HG03039 (cell line): ENCODE measurements around the gene ZMYM4.
A peak's percentile ranks its signal among the peaks of the same experiment; 100 is the strongest.
"Not testable (repeated sequence)": the region's sequence is repeated elsewhere in the genome, so short reads cannot be mapped to it uniquely, and the experiment has no call there.

Source experiments
- ATAC-seq: cut with Tn5 transposase; IDR thresholded peaks from one replicate; pipeline ENCODE4 v1.9.1; 2021; ENCODE audit warnings: mild to moderate bottlenecking, moderate library complexity; ENCODE audit not compliant: unreplicated experiment

Gene ZMYM4

DNA sequence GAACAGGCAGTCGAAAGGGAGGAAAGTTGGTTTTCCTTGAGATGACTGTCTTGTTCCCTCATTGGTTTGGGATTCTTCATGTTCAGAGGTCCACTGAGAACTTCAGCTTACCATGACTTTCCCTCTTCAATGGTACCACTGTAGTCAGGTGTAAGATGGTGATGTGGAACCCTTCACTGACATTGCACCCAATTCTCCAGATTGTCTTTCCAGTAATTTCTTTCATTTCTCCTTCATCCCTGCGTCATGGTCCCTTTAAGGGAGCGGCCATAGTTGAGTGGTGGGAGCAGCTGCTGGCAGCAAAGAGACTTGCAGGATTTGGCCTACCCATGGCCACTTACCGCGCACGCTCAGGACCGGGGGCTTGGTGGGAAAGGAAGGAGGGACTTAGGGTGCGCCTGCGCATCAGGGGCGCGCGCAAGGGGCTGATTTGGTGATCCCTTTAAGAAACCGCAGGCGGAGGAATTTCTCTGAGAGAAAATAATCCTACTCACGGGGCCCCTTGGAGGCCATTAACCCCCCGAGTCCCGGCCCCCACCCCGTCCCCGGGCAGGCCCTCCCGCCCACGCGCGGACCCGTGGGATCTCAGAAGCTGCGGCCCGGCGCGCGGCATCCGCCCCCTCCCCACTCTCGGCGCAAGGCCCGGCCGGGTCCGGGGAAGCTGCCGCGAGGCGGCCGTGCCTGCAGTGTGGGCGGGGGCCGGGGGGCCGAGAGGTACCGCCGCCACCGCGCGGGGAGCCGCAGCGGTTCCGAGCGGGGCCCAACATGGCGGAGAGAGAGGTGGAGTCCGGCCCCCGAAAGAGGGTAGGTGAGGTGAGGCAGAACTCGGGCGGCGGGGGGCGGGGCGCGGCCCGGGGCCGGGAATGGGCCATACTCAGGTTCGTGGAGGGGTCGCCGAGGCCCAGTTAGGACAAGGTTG lies at the start of gene ZMYM4:
TSS of gene ZMYM4 (plus strand) at position 428 of the 919 bp plus-strand sequence. CDS start at position 766, 338 bp downstream.
- peak; percentile 79 for ATAC-seq

DNA sequence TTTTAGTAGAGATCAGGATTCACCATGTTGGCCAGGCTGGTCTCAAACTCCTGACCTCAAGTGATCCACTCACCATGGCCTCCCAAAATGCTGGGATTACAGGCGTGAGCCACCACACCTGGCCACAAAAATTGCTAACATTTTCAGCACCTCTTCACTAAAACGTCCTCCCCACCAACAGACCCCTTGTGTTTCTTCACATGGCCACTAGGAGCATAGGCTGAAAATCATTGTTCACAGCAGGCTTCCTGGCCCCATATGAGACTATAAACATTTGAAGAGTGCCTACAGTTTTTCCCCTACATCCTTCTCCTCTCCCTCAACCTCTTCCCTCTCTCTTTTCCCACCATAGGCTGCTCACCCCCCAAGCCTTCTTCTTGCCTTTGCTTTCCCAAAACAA lies 47.5 kb upstream of the ZMYM4 start:
- no peak for ATAC-seq

DNA sequence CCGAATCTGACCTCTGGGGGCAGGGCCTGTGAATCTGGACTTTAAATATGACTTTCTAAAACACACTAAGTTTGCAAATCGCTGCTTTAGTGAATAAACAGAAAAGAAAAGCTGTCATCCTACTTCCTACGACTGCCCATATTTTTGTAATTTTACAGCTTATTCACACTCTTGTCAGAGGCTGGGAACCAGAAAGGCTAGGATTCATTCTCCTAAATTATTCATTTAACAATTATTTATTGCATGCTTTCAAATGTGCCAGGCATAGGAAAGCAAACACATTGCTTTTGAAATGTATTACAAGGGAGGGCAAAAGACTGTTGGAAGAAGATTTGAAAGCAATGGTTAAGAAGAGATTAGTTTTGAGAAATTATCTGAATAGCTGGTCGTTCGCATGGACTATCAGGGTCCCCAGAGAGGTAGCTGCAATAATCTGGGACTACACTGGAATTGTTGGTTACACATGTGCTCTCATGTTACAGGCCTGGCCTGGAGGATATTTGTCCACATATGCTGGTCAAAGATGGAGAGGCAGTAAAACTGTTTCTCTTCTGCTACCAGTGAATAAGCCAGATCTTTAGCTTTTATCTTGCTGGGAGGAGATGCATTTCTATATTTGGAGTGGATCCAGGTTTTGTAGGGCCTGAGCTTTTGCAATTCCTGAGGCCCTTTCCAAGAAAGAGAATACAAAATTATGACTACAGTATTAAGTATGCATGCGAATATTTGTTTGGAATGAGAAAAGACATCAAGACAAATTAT lies 46.0 kb upstream of the ZMYM4 start:
- no peak for ATAC-seq

DNA sequence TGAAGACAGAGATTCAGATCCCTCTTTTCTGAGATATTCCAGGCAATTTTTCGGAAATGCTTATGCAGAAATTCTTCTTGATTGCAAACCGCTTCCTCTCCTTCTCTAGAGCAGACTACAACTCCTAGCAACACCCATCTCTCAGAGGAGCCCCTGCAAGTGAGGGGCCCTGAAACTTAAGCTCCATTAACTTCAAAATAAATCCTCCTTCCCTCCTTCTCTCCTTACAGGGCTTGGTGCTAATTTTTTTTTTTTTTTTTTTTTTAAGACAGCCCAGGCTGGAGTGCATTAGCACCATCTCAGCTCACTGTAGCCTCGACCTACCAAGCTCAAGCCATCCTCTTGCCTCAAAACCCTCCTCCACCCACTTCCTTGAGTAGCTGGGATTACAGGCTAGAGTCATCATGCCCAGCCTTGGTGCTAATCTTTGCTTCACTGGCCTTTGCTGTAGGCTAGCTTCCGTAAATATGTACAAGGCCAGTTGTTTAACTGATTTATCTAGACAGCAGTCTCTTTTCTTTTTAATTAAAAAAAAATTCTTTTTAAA lies 45.4 kb upstream of the ZMYM4 start:
- ATAC-seq: no peak

DNA sequence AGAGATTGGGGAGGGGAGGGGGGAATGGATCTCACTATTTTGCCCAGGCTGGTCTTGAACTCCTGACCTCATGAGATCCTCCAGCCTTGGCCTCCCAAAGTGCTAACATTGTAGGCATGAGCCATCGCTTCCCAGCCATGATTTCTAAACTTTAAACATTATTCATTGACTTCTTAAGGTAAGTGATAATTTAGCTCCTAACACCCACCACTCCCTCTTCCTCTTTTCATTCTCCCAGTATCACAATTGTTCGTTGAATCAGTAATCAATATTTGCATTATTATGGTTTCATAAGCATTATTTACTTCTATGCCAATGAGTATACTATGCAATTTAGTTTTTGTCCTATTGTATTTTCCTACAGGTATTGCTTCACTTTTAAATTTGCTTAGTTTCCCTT lies 42.0 kb upstream of the ZMYM4 start:
- ATAC-seq: no peak

DNA sequence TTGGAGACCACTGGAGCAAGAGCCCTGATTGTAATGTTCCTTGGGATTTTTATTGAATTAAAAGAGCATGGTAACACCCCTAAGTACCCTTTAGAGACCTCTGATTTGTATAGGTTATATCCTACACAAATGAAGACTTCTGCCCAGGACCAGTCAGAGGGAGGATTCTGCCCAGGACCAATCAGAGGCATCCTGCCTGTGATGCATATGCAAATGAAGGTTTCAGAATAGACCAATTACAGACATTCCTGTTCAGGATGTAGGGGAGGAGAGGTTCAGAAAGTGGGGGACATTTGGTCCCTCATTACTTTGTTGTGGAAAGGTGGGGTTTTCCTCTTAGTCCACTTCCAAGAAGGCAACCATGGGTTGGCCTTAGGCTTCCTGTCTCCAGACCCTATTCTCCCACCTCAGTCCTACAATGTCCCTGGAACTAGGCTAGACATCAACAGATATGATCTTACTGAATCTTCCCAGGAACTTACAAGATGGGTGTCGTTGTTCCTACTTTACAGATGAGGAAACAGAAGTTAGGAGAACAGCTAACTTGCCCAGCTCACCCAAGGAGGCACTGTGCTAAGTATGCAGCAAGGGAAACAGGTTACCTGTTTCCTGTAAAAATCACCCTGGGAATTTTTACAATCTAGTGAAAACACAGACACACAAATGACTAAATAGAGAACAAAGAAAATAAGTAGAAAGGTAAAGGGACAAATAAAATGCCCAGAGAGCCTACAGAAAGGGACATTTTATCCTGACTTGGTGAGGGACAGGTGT lies 38.7 kb upstream of the ZMYM4 start:
- no peak for ATAC-seq

DNA sequence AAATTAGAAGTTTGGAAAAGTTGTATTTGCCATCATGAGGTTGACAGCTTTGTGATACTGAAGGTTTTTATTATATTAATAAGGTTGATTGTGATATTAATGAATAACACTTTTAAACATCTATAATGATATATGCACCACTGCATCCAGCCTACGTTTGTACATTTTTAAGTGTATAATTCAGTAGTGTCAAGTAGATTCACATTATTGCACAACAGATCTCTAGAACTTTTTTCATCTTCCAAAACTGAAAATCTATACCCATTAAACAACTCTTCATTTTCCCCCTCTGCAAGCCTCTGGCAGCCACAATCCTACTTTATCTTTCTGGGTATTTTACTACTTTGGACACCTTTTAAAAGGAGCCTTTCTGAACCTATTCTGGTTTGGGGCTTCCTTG lies 37.2 kb upstream of the ZMYM4 start:
- ATAC-seq: no peak

DNA sequence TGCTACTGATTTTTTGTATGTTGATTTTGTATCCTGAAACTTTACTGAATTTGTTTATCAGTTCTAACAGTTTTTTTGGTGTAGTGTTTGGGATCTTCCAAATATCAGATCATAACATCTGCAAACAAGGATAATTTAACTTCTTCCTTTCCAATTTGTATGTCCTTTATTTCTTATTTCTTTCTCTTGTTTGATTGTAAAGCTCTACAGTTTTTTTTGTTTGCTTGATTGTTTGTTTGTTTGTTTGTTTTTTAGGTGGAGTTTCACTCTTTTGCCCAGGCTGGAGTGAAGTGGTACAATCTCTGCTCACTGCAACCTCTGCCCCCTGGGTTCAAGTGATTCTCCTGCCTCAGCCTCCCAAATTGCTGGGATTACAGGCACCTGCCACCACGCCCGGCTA lies 31.7 kb upstream of the ZMYM4 start:
- not testable (repeated sequence) for ATAC-seq

DNA sequence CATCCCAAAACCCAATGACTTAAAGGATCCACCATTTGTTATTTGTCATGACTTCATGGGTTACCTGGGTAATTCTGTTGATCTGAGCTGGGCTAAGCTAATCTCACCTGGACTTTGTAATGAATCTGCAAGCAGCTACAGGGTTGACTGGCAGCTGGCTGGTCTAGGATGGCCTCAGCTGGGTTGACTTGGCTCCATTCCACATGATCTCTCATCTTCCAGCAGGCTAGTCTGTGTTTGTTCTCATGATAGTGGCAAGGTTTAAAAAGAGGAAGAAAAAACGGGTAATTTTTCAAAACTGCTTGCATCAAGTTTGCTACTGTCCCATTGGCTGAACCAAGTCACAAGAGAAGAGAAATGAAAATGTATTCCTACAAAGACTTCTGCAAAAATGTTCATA lies 24.8 kb upstream of the ZMYM4 start:
- no peak for ATAC-seq

DNA sequence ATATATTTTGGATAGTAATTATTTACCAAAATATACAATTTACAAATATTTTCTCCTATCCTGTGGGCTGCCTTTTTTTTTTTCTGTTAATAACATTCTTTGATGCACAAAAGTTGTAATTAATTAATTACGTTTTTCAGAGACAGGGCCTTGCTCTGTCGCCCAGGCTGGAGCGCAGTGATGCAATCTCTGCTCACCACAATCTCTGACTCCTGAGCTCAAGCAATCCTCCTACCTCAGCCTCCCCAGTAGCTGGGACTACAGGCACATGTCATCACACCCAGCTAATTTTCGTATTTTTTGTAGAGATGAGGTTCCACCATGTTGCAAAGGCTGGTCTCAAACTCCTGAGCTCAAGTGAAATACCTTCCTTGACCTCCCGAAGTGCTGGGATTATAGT lies 21.3 kb upstream of the ZMYM4 start:
- ATAC-seq: no peak

DNA sequence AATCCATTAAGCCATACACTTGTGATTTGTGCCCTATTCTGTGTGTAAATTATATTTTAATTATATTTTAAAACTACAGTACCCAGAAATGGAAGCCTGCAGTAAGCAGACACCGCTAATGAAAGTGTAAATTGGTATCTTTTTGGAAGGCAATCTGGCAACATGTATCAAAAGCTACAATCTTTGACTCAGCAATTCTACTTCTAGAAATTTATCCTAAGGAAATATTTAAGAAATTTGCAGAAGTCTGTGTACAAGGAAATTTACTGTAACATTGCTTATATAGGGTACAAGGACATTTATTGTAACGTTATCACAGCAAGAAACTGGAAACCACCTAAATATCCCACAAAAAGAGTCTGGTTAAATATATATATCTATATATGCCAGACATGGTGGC lies 14.6 kb upstream of the ZMYM4 start:
- ATAC-seq: no peak

DNA sequence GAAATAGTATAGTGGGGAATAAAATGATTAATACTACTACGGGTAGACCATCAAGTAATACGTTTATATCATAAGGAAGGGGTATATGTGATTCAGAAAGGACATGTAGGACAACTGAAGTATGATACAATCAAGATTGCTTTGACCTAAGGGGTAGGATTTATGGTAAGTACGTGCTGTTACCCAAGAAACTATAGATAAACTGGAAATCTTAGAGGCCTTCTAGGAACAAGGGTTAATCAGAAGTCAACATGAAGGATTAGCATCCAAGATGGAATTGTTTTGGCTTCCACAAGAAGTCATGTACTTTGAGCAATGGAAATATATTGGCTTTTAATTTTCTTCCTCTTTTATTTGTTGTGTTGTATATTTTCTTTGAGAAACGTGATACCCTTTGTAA lies 13.2 kb upstream of the ZMYM4 start:
- ATAC-seq: no peak

DNA sequence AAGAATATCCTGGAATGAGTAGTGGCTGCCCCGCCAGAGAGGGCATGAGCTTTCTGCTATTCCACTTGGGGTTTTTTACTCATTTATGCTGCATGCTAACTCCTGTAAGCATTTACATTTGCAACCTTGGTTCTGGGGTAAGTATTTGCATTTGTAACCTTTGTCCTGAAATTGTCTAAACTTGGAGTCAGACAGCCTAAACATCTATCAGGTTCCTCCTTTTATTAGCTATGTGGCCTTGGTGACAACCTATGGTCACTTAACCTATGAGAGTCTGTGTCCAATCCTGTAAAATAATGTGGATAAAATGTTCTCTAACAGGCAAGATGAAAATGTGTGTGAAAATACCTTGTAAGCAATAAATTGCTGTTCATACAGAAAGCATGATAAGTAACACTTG lies 8.9 kb upstream of the ZMYM4 start:
- ATAC-seq: no peak

DNA sequence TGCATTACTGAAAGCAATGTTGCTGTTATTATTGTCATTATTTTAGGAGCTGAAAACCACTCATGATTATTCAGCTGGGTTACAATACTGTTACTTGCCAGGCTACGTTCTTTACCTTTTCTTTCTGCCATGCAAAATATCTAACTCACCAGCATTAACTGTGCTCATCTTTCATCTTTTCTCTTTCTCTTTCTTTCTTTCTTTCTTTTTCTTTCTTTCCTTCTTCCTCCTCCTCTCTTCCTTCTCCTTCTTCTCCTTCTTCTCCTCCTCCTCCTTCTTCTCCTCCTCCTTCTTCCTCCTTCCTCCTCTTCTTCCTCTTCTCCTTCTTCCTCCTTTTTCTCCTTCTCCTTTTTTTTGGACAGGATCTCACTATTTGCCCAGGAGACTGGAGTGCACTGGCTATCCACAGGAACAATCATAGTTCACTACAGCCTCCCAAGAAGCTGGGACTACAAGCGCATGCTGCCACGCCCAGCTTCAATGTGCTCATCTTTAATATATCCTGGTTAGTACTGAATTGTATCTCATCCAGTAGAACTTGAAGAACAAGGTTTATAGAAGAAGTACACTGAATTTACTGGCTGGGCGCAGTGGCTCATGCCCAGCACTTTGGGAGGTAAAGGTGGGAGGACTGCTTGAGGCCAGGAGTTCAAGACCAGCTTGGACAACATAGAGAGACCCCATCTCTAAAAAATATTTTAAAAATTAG lies 6.9 kb upstream of the ZMYM4 start:
- ATAC-seq: no peak

DNA sequence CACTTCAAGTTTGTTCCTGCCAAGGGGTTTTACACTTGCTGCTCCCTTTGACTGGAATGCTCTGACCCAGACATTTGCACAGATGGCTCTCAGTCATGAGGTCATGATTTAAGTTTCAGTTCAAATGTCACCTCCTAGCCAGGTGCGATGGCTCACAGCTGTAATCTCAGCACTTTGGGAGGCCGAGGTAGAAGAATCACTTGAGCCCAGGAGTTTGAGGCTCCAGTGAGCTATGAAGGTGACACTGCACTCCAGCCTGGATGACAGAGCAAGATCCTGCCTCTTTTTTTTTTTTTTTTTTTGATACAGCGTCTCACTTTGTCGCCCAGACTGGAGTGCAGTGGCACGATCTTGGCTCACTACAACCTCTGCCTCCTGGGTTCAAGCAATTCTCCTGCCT lies 4.5 kb upstream of the ZMYM4 start:
- no peak for ATAC-seq

DNA sequence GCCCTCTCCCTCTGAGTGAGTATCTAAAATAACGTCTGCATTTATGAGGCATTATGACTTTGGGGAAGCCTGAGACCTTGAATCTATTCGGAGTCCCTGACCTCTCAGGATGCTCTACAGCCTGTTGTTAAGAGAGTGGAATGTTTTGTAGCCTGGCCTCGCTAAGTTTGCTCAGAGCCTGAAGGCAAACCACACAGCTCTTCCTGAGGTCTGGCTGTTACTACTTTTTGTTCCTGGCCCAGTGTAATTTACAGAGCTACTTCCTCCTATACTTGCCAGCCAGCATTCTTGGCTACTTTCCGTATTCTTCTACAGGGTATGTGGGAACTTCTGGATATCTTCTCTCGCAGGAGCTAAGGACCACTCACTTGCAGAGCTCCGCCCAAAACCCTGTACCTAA lies 3.6 kb upstream of the ZMYM4 start:
- no peak for ATAC-seq

DNA sequence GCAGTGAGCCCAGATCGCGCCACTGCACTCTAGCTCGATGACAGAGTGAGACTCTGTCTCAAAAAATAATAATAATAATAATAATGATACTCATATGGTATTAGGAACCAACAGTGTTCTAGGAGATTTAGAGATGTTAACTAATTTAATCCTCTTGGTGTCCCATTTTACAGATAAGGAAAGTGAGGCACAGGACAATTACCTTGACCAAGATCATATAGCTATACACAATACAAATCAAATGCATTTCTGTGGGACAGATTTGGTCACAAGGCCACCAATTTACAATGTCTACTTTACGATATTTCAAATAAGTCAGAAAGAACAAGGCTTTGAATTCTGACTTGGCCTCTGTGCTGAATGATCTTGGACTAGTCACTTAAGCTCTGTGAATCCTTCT lies 2.2 kb upstream of the ZMYM4 start:
- no peak for ATAC-seq

DNA sequence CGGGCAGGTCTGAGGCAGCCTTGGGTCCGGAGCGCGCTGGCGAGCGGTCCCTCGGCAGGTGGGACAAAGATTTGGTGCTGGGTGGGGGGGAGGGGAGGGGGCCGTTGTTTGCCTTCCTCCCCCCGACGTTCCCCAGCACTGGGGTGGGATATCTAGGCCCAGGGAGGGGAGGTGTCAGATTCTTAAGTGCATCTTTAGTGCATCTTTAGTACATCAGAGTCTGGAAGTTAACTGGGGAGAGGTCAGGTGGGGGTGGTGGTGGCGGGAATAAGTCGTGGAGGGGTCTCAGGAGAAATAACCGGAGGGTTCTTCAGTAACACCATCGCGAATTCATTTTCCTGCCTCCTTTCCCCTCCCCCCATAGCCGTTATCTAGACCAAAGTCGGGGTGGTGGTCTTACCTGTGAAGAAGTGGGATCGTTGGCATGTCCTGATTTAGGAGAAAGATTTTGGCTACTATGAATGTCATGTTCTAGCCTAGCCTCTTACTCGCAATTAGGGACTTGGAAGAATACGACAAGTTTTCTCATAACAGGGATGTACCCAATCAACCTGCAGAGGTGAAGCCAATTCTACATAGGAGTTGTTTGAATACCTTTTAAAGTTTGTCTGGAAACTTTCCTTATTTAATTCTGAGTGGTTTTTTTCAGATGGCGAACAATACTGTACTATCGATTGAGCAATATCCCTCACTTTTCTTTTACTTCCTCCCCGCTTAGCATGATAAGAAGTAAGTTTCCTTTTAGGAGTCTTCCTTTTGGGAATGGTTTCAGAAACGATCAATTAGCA lies 886 bp downstream of the ZMYM4 start:
- no peak for ATAC-seq

DNA sequence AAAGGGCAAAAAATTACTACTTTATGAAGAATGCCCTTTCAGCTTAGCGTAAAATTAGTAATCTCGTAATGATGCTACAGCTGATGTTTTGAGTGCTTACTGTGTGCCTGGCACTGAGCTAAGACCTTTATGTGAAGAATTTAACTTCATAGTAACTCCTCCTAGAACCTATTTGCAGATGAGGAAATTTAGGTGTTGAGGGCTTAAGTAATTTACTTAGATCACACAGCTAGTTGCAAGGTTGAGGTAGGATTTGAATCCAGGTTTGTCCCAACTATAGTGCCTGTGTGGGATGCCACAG lies 1.4 kb downstream of the ZMYM4 start:
- ATAC-seq: no peak

DNA sequence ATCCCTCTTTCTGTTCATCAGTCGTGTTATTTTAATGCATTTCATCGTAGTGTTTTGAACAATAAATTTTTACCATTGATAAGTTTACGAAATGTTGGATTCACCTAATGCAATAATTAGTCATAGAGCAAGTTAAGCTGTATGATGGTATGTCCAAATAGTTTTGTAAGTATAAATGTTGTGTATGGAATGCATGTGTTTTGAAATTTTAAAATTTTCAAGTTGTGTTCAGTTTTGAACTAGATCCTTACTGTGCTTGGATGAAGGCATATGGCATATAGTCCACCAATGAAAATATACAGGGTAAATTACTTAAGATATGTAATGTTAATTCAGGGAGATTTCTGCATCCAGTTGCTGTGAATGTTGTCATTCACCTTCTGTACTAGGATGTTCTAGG lies 2.3 kb downstream of the ZMYM4 start:
- ATAC-seq: no peak
